Lower leg skin (tissue), 4 donors: ENCODE results near the gene CCDC141. TPM values are rescaled to one million over a fixed set of nuclear protein-coding genes. Genes with fewer than 3 reads are reported as not detected.

Source experiments
- DNase-seq, 2 donors: peaks; one replicate each; pipeline ENCODE4 v3.0.0-alpha.2; 2019; ENCODE audit warnings: low spot score in 2 of 2
- H3K4me3 ChIP-seq: fragments of 200-600 bp; sonication (generic); 2 replicates; pipeline ENCODE4 v1.5.1; 2017; ENCODE audit warnings: mild to moderate bottlenecking, low read depth; ENCODE audit not compliant: poor library complexity, severe bottlenecking
- CTCF ChIP-seq, 3 donors: fragments of 450-650 bp; IDR thresholded peaks; one replicate each; pipeline ENCODE4 v1.5.1; 2016; ENCODE audit warnings: antibody characterized with exemption in 3 of 3, mild to moderate bottlenecking in 3 of 3, moderate library complexity in 2 of 3
- POLR2A ChIP-seq, 2 donors: fragments of 450-650 bp; IDR thresholded peaks; one replicate each; pipeline ENCODE4 v1.6.1; 2016 to 2017; ENCODE audit warnings: antibody characterized with exemption in 2 of 2, mild to moderate bottlenecking in 1 of 2, moderate library complexity in 1 of 2
- WGBS, 2 donors: methylation state at CpG; one replicate each; pipeline ENCODE4 v1.1.5; 2018; 5-methylcytosine and 5-hydroxymethylcytosine counted together
- intact Hi-C: fragments of 100-400 bp; cut with DNase I; formaldehyde crosslinking; loops from one replicate; pipeline ENCODE4 v1.15.0; 2023; ENCODE audit warnings: low total_unique reads
- total RNA-seq, 4 donors: library from RNA; depleted of rRNA; stranded (reverse); fragments of >200 nt; gene quantifications; one replicate each; pipeline ENCODE4 v1.1.0, GENCODE V29; 2016

The CCDC141 gene
- total RNA-seq, 4 donors from 2014 or later = 0.15 to 0.71 (median 0.17) TPM; not detected in 1

- DNase-seq = no peak
- 66 to 69% methylated on average over 4 of the region's 4 CpGs for WGBS, 2 donors
- intact Hi-C loops = no loop called here
- H3K4me3 ChIP-seq = no peak overlapping the region
- no peak for TF ChIP-seq CTCF (IDR thresholded peaks at IDR 0.05)
- TF ChIP-seq POLR2A (IDR thresholded peaks at IDR 0.05) = no peak
Measured at GRCh38 chr2:178858896-178859625, 190.9 kb downstream of the CCDC141 start.

GRCh38 chr2:178855151-178855550 is 194.8 kb downstream of the CCDC141 start:
- intact Hi-C loops = no loop called here
- no peak for DNase-seq
- TF ChIP-seq CTCF (IDR thresholded peaks at IDR 0.05) (no peak), POLR2A (IDR thresholded peaks at IDR 0.05) (no peak)
- H3K4me3 ChIP-seq = no peak overlapping the region

GRCh38 chr2:178848335-178848734 is 201.6 kb downstream of the CCDC141 start:
- DNase-seq = no peak
- intact Hi-C loops = no loop called here
- TF ChIP-seq POLR2A (IDR thresholded peaks at IDR 0.05) = no peak
- no peak for TF ChIP-seq CTCF (IDR thresholded peaks at IDR 0.05)
- no peak overlapping the region for H3K4me3 ChIP-seq
- WGBS, 2 donors = 92 to 98% methylated on average over 5 of the region's 5 CpGs

- no peak for TF ChIP-seq POLR2A (IDR thresholded peaks at IDR 0.05)
- TF ChIP-seq CTCF (IDR thresholded peaks at IDR 0.05) = no peak
- intact Hi-C loops = no loop called here
- DNase-seq = no peak
- WGBS, 2 donors = 44 to 63% methylated on average over 2 of the region's 2 CpGs
- H3K4me3 ChIP-seq = no peak overlapping the region
Measured at GRCh38 chr2:178846458-178846802, 203.5 kb downstream of the CCDC141 start.

GRCh38 chr2:178845566-178846457 is 204.1 kb downstream of the CCDC141 start:
- no peak overlapping the region for H3K4me3 ChIP-seq
- intact Hi-C loops = no loop called here
- DNase-seq = no peak
- TF ChIP-seq CTCF (IDR thresholded peaks at IDR 0.05) (no peak), POLR2A (IDR thresholded peaks at IDR 0.05) (no peak)
- WGBS, 2 donors = 63 to 64% methylated on average over 2 of the region's 2 CpGs
